Bronchial epithelial cell (primary cell): ENCODE results near the gene CDIPT. TPM values are rescaled to one million over a fixed set of nuclear protein-coding genes. Genes with fewer than 3 reads are reported as not detected.
"Not testable (repeated sequence)": the region's sequence is repeated elsewhere in the genome, so short reads cannot be mapped to it uniquely, and the experiment has no call there.

Source experiments
- DNase-seq: peaks from one replicate; pipeline ENCODE4 v3.0.0-alpha.2; 2010; ENCODE audit warnings: low read depth
- FAIRE-seq: peaks from 2 replicates; lab custom pipeline; 2011; peaks lifted over from hg19 to GRCh38; lab: Jason Lieb, UNC
- H3K27me3 ChIP-seq: 2 replicates; pipeline ENCODE4 v1.5.1; 2011; ENCODE audit warnings: low read length; ENCODE audit not compliant: control insufficient read depth, insufficient read depth
- H3K36me3 ChIP-seq: 2 replicates; pipeline ENCODE4 v1.5.1; 2011; ENCODE audit warnings: low read length; ENCODE audit not compliant: control insufficient read depth, insufficient read depth
- H3K4me3 ChIP-seq: 2 replicates; pipeline ENCODE4 v1.5.1; 2011; ENCODE audit warnings: mild to moderate bottlenecking, low read depth, low read length, control low read depth
- total RNA-seq: library from RNA; depleted of rRNA; stranded (reverse); fragments of >200 nt; gene quantifications from 2 replicates; pipeline ENCODE4 v1.2.1, GENCODE V29; 2014
- TF ChIP-seq, protein P1 (sequence below): IDR thresholded peaks from 2 replicates; pipeline ENCODE4 v1.5.1; 2011; ENCODE audit warnings: mild to moderate bottlenecking, moderate library complexity, low read length, control low read depth, inconsistent platforms; ENCODE audit not compliant: insufficient read depth, severe bottlenecking

CDIPT gene
- total RNA-seq, 1 donor from 2014 or later = 53.2 TPM

DNA sequence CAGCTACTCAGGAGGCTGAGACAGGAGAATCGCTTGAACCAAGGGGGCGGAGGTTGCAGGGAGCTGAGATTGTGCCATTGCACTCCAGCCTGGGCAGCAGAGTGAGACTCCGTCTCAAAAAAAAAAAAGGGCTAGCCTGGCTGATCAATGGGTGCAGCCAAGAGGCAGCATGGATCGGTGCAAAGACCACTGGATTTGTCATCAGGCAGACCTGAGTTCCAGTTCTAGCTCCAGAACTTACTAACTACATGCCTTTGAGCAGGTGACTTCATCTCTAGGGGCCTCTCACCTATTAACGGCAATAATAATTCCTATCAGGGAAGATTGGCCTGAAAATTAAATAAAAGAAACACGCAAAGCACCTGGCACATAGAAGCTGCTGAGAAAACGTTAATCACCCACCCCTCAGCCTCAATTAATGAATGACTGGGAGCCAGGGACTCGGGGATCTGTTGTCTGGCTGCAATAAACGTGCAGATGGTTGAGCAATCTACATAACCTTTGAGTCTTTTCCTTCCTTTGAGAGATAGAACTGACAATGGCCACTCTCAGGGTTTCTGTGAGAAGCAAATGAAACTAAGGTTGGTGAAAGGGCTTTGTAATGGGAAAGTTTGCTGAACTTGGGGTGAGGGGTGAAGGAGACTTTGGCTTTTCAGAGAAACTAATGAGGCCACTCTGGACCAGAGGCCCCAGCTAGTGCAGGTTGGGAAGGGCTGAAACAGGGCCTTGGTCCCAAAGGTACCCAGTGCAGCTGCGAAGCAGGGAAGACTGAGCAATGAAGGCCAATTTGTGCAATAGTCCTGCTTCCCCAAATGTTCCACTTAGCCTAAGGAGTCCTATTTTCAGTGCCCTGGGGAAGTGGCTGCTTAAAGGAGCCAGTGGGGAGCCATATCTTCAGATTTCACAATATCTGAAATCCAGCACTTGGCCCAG, 28.8 kb upstream of the CDIPT start:
- no peak overlapping the region for H3K4me3 ChIP-seq
- no peaks in the 10 kb centered on the region for H3K36me3 ChIP-seq
- FAIRE-seq (no peak), DNase-seq (no peak)
- TF ChIP-seq, protein P1, sequence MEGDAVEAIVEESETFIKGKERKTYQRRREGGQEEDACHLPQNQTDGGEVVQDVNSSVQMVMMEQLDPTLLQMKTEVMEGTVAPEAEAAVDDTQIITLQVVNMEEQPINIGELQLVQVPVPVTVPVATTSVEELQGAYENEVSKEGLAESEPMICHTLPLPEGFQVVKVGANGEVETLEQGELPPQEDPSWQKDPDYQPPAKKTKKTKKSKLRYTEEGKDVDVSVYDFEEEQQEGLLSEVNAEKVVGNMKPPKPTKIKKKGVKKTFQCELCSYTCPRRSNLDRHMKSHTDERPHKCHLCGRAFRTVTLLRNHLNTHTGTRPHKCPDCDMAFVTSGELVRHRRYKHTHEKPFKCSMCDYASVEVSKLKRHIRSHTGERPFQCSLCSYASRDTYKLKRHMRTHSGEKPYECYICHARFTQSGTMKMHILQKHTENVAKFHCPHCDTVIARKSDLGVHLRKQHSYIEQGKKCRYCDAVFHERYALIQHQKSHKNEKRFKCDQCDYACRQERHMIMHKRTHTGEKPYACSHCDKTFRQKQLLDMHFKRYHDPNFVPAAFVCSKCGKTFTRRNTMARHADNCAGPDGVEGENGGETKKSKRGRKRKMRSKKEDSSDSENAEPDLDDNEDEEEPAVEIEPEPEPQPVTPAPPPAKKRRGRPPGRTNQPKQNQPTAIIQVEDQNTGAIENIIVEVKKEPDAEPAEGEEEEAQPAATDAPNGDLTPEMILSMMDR = no peak
- H3K27me3 ChIP-seq = no peaks in the 10 kb centered on the region

DNA sequence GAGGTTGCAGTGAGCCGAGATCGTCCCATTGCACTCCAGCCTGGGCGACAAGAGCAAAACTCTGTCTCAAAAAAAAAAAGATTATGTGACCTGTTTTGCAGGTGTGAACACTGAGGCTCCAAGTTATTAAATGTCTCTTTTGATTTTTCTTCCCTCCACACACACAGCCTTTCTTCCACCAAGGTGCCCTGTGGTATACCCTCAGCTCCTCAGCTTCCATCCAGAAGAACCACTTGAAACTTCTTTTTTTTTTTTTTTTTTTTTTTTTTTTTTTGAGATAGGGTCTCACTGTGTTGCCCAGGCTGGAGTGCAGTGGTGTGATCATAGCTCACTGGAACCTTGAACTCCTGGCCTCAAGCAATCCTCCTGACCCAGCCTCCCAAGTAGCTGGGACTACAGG, 26.3 kb upstream of the CDIPT start:
- DNase-seq, H3K27me3 ChIP-seq, FAIRE-seq, H3K4me3 ChIP-seq, H3K36me3 ChIP-seq: not testable (repeated sequence)

- TF ChIP-seq, protein P1 = no peak
- DNase-seq = no peak
Observed at GRCh38 chr16:29883987-29884386, 21.0 kb upstream of the CDIPT start.

GRCh38 chr16:29881050-29881449, 18.0 kb upstream of the CDIPT start:
- Histone ChIP-seq H3K27me3 (peaks cover 10% of the 10 kb centered on the region), H3K36me3 (no peaks in the 10 kb centered on the region), H3K4me3 (no peak overlapping the region)
- TF ChIP-seq, protein P1 = no peak
- FAIRE-seq (no peak), DNase-seq (no peak)

More at GRCh38 chr16:29883987-29884386, 21.0 kb upstream of the CDIPT start:
- no peak overlapping the region for H3K4me3 ChIP-seq
- H3K36me3 ChIP-seq = no peaks in the 10 kb centered on the region
- no peak for FAIRE-seq
- no peaks in the 10 kb centered on the region for H3K27me3 ChIP-seq

DNA sequence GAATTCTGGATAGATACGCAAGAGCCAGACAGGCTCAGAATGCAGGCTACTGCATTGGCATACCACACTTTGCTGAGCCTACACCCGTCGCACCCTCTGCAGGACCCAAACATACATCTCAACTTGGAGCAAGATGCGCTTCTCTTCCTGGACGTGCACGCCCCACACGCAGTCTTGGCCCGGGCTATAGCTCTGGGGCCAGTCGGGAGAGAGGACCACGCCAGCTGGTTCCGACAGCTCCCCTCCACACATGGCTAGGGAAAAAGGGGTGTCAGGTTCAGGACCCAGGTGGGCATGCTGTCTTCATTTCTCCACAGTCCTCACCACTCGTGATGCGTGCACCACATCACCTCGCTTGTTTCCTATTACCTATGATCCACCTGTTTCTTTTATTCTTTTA, 15.1 kb upstream of the CDIPT start:
- no peak for DNase-seq
- Histone ChIP-seq H3K4me3 (no peak overlapping the region), H3K36me3 (no peaks in the 10 kb centered on the region), H3K27me3 (peaks cover 12% of the 10 kb centered on the region)
- no peak for FAIRE-seq
- TF ChIP-seq, protein P1 = no peak

GRCh38 chr16:29877266-29877961, 14.4 kb upstream of the CDIPT start:
- H3K36me3 ChIP-seq = no peaks in the 10 kb centered on the region
- DNase-seq (peak; percentile 74), FAIRE-seq (no peak)
- peaks cover 12% of the 10 kb centered on the region for H3K27me3 ChIP-seq
- H3K4me3 ChIP-seq = no peak overlapping the region
- TF ChIP-seq, protein P1 = no peak
